Mesothelial cell of epicardium (in vitro differentiated cells): Measurements from ENCODE around the gene ACBD5. TPM values are rescaled to one million over a fixed set of nuclear protein-coding genes. Genes with fewer than 3 reads are reported as not detected.
"Not testable (repeated sequence)": the region's sequence is repeated elsewhere in the genome, so short reads cannot be mapped to it uniquely, and the experiment has no call there.

Experiments
- DNase-seq, 2 experiments: peaks; one replicate each; pipeline ENCODE4 v3.0.0; 2021; ENCODE audit warnings: low spot score in 2 of 2; ENCODE audit not compliant: unreplicated experiment in 2 of 2
- H3K27ac Mint-ChIP-seq: 2 replicates; pipeline ENCODE4 v1.8.0; 2021; ENCODE audit warnings: mixed read lengths
- H3K27me3 Mint-ChIP-seq: 2 replicates; pipeline ENCODE4 v1.8.0; 2021; ENCODE audit warnings: low read depth, mixed read lengths
- H3K36me3 Mint-ChIP-seq: 2 replicates; pipeline ENCODE4 v1.8.0; 2021; ENCODE audit warnings: mixed read lengths
- H3K4me1 Mint-ChIP-seq: 2 replicates; pipeline ENCODE4 v1.8.0; 2021; ENCODE audit warnings: mixed read lengths
- H3K4me3 Mint-ChIP-seq: 2 replicates; pipeline ENCODE4 v1.8.0; 2021; ENCODE audit warnings: mild to moderate bottlenecking, moderate library complexity, mixed read lengths
- H3K9me3 Mint-ChIP-seq: 2 replicates; pipeline ENCODE4 v1.8.0; 2021; ENCODE audit warnings: mixed read lengths
- CTCF ChIP-seq: fragments of 200-600 bp; sonication (generic); IDR thresholded peaks from one replicate; pipeline ENCODE4 v1.5.0; 2021; ENCODE audit warnings: antibody characterized with exemption; ENCODE audit not compliant: unreplicated experiment
- total RNA-seq: library from RNA; stranded (reverse); gene quantifications from 3 replicates; pipeline ENCODE4 v1.2.1, GENCODE V29; 2021

The ACBD5 gene
- total RNA-seq, 1 donor from 2014 or later, result 21.2 TPM

GRCh38 chr10:27188897-27189296, 51.7 kb downstream of the ACBD5 start:
- no peaks in the 10 kb centered on the region for H3K9me3 Mint-ChIP-seq
- no peaks in the 10 kb centered on the region for H3K4me1 Mint-ChIP-seq
- no peak for TF ChIP-seq CTCF
- no peak for DNase-seq
- H3K27ac Mint-ChIP-seq, result no peak overlapping the region
- peaks cover 12% of the 10 kb centered on the region for H3K36me3 Mint-ChIP-seq
- H3K27me3 Mint-ChIP-seq, result no peaks in the 10 kb centered on the region
- no peak overlapping the region for H3K4me3 Mint-ChIP-seq

- no peak for TF ChIP-seq CTCF
- H3K36me3 Mint-ChIP-seq, result peaks cover 13% of the 10 kb centered on the region
- no peaks in the 10 kb centered on the region for H3K27me3 Mint-ChIP-seq
- H3K4me1 Mint-ChIP-seq, result no peaks in the 10 kb centered on the region
- no peaks in the 10 kb centered on the region for H3K9me3 Mint-ChIP-seq
- H3K4me3 Mint-ChIP-seq, result no peak overlapping the region
- no peak for DNase-seq
- H3K27ac Mint-ChIP-seq, result no peak overlapping the region
Observed at GRCh38 chr10:27188259-27188658, 52.3 kb downstream of the ACBD5 start.

- Mint-ChIP-seq H3K36me3 (peaks cover 17% of the 10 kb centered on the region), H3K4me1 (no peaks in the 10 kb centered on the region), H3K27ac (no peak overlapping the region), H3K27me3 (no peaks in the 10 kb centered on the region), H3K9me3 (no peaks in the 10 kb centered on the region), H3K4me3 (no peak overlapping the region)
- no peak for DNase-seq
- no peak for TF ChIP-seq CTCF
Observed at GRCh38 chr10:27169849-27170248, 70.7 kb downstream of the ACBD5 start.

GRCh38 chr10:27158421-27158820, 82.2 kb downstream of the ACBD5 start:
- Mint-ChIP-seq H3K27ac (no peak overlapping the region), H3K27me3 (no peaks in the 10 kb centered on the region), H3K36me3 (peaks cover 9% of the 10 kb centered on the region), H3K4me1 (peaks cover 14% of the 10 kb centered on the region), H3K4me3 (no peak overlapping the region), H3K9me3 (no peaks in the 10 kb centered on the region)
- TF ChIP-seq CTCF, result no peak
- DNase-seq, result no peak

- Mint-ChIP-seq H3K36me3 (peaks cover 9% of the 10 kb centered on the region), H3K9me3 (no peaks in the 10 kb centered on the region), H3K27ac (peak overlapping the region; percentile 95), H3K27me3 (no peaks in the 10 kb centered on the region), H3K4me1 (peaks cover 24% of the 10 kb centered on the region), H3K4me3 (peak overlapping the region; percentile 100)
- no peak for DNase-seq
- TF ChIP-seq CTCF, result no peak
Observed at GRCh38 chr10:27157150-27157549, 83.4 kb downstream of the ACBD5 start.

GRCh38 chr10:27156566-27156965, 84.0 kb downstream of the ACBD5 start:
- DNase-seq, H3K27me3 Mint-ChIP-seq, H3K36me3 Mint-ChIP-seq, H3K9me3 Mint-ChIP-seq: not testable (repeated sequence)
- peak overlapping the region; percentile 100 for H3K4me3 Mint-ChIP-seq
- H3K4me1 Mint-ChIP-seq, result peaks cover 27% of the 10 kb centered on the region
- H3K27ac Mint-ChIP-seq, result peak overlapping the region; percentile 100
